Activated gamma-delta T cell treated with anti-CD3 and anti-CD28 coated beads, Interleukin-2, amount 50 U/mL, for 16 hours (primary cell): ENCODE results near the gene CCM2.
"Not testable (repeated sequence)": the region's sequence is repeated elsewhere in the genome, so short reads cannot be mapped to it uniquely, and the experiment has no call there.

ENCODE experiments used
- DNase-seq: peaks from one replicate; pipeline ENCODE4 v3.0.0-alpha.2; 2020; ENCODE audit warnings: low read depth

Gene CCM2

DNA sequence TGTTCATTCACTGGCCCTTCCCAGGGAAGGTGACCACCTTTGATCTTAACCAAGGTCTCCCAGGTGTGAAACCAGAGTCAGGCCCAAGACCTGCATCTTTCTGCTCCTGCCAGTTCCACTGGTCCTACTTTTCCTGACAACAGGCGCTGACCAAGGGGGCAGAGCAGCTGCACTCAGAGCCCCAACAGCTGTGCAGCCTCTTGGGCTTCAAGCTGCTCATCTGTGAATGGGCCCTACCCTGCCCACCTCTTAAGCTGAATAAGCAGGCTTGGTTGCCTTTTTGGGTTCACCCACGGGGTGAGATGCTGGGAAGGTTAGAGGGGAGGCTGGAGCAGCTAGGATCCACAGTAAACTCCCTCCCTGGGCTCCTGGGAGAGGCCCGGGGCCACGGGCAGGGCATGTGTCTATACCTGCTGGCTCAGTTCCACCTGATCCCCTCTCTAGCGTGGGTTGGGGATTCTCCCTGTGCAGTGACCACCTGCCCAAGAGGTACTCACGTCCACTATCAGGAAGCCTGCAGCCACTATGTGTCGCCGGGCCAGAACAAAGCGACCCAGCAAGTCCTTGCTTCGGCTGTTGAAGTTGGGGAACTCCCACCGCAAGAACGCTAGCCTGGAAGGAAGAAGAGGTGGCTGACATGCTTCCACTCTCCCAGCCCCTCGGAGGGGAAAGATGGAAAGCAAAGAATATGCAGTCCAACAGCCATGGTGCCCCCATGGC is 100.9 kb downstream of the CCM2 start:
- no peak for DNase-seq

- no peak for DNase-seq
Observed at GRCh38 chr7:45101748-45102147, 101.7 kb downstream of the CCM2 start.

GRCh38 chr7:45102785-45103712 is 103.0 kb downstream of the CCM2 start:
- DNase-seq, result no peak

GRCh38 chr7:45103958-45104843 is 104.2 kb downstream of the CCM2 start:
- DNase-seq, result no peak

DNA sequence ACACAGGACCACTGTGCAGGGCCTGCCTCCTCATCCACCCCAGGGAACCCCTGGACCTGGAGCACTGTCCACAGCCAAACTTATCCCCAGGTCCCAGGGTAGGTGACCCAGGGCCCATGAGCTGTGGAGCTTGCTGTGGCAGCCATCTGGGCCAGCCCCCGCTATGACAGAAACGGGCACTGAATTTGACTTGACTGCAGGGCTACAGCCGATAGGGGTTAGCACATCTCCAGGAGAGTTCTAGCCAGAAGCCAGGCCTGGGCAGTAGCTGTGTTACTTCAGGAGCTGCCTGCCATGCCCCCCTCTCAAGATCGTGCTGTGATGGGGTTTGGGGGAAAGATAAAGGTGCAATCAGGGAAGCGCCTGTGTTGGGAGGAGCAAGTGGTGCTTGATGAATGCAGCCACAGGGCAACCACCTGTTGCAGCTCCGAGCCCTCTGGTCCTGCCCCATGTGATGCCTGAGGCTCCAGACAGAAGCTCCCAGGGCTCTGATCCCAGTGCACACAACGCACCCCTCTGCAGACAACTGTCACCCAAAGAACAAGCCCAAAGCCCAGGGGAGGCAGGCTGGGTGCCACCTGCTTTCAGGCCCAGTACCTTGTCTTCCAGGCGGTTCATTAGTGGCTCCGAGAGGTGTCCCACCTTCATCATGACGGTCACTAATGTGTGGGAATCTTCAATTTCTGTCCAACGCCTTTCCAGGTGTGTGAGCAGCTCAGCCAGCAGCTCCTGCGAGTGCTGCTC is 105.0 kb downstream of the CCM2 start:
- DNase-seq, result no peak

DNA sequence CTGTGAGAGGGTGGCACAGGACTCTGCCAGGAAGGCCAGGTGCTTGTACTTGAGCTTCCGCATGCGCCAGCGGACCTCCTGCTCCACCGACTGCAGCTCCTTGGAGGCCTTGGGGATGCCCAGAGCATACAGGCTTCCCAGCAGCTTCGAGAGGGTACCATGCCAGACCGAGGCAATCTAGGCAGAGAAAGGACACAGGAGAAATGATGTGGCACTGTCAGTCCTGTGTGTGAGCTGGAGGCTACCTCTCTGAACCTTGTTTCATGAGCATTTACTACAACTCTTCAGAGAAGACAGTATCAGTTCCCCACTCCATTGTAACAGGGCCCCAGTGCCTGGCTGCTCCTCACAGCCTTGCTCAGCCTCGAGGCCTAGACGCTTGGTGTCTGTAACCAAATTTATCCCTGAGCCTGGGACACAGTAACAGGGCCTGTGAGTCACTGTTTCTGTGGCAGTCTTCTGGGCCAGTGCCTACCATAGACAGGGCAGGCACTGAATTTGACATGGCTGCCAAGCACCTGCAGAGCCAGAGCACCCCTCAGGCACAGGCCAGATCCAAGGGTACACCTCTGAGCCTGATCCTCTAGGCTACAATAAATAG is 105.7 kb downstream of the CCM2 start:
- no peak for DNase-seq

DNA sequence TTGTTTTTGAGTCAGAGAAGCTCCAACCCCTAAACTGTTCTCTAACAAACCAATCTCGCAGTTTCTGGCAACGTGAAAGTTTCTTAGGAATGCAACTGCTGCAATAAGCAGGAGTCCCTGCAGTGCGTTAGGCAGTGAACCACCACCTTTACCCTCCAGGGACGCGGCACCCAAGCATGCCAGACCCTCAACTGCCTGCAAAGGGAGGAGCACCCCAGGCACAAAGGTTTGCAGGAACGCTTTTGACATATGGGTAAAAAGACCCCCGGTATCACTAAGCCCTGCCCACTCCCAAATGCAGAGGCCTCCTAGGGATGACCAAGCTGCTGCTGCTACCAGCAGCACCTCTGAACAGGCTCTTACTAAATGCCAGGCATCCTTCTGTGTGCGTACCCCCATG is 106.8 kb downstream of the CCM2 start:
- DNase-seq, result no peak

DNA sequence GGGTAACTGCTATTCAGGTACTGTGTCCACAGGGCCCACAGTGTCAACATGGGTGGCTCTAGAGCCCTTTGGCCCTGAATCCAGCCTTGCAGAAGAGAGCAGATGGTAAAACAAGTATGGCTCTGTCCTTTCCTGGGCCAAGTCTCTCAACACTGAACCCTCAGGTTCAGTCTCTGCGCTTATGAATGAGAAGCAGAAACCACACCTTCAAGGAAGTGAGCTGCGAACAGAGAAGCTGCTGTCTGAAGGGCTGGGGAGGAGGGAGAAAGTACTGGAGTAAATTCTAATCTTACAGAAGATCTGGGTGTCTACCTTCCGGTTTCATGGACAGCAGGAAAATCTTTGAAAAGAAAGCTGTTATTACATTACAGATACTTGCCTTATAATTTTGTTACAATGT is 107.4 kb downstream of the CCM2 start:
- no peak for DNase-seq

DNA sequence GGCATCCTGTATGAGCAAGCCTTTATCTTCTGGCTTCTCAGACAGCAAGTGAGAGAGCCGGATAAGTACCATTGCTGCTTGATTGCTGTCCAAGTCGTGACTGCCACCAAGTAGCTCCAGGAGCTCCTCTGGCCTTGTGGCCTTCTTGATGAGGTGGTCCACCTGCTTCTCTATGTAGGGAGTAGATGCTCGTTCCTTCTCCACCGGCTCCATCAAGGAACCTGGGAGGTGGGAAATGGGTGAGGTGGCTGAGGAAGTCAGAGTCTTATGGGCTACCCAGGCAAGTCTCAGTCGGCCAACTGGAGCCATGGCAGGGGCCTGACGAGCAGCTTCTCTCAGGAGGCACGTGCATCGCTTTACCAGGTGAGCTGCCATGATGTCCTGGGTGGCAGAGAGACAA is 108.9 kb downstream of the CCM2 start:
- DNase-seq, result no peak

DNA sequence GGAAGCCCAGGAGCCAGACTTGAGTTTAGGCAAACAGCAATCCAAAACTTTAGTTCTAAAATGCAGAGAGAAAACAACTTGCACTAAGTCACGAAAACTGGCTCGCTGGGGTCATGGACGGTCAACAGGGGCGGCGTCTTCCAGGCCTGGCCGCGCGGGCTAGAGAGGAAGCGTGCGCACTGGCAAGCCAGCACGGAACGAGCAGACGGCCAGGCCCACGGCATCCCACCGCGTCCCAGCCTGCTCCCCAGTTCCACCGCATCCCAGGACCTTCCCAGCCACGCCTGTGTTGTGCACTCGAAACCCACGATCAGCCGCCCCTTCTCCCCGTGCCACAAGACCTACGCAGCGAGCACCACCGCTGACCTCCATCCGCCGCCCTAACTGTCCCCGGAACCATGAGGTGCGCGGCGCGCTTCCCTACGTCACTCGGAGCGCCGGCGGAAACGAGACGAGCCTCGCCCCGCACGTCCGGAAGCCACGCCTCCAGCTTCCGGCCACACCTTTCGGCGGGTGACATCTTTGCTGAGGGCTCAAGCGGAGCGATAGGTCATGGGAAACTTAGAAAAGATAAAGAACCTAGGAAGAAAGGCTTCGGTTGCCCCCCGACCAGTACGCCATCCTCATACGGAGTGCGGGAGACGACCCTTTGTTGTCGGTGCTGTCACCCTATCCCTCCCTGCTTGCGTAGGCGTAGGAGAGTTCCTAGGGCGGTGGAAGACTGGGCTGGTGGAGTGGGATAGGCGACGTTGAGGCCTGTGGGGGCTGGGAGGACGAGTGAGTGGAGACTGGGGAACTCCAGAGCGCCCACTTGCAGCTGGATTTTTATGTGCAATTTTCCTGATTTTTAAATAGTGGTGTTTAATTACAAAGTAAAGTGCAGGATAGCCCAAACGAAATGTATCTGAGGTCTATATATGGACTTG is 111.6 kb downstream of the CCM2 start, which contains the start of gene TBRG4:
TBRG4 (minus strand) TSS at position 400 of the 926 bp plus-strand sequence. CDS start 2,460 bp downstream, outside the sequence.
- DNase-seq, result peak; percentile 89

GRCh38 chr7:45112648-45113047 is 112.6 kb downstream of the CCM2 start:
- no peak for DNase-seq

- DNase-seq, result not testable (repeated sequence)
Observed at GRCh38 chr7:45114257-45114656, 114.3 kb downstream of the CCM2 start.

DNA sequence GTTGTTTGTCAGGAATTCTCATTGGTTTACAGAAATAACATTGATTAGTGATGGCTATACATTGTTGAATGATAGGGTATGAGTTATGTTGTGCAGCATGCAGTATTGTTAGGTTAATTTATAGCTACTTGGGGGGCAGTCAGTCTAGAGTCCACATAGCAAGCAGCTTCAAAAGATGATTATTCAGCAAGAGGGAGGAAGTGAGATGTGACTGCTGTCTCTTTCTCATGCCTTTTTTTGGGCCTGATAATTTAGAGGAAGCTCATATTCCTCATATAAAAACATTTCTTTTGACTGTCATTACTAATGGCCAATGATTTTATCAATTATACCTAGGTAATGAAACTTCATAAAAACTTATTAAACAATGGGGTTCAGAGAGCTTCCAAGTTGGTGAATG is 114.9 kb downstream of the CCM2 start:
- no peak for DNase-seq

DNA sequence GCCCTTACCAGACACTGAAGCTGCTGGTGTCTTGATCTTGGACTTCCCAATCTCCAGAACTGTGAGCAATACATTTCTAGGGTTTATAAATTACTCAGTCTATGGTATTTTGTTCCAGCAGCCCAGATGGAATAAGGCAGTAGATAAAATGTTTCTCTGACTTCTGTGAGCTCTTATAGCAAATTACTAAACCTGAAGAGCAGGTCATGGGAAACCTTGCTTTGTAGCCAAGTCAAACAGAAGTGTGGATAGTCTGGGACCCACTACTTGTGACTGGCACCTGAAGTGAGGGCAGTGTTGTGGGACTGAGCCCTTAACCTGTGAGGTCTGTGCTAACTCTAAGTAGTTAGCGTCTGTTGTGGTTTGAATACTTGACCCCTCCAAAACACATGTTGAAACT is 116.0 kb downstream of the CCM2 start:
- no peak for DNase-seq

DNA sequence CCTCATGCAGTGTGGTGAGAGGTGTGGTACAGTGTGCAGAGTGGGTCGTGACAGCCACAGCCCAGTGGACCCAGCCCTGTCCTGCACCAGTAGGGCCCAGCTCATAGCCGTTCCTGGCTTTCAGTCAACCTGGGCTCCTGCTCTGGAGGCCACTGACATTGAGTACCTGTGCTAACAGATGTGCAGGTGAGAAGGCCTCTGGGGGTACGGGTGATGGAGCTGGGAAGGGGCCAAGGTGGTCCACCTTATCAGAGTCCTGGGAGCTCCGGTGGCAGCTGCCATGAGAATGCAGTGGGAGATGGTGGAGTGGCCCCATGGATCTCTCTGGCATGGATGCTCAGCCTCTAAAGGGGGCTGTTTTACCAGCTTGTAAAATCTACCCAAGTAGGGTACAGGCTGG is 117.6 kb downstream of the CCM2 start:
- no peak for DNase-seq

GRCh38 chr7:45118292-45118691 is 118.3 kb downstream of the CCM2 start:
- DNase-seq, result no peak

GRCh38 chr7:45118889-45119331 is 118.9 kb downstream of the CCM2 start:
- no peak for DNase-seq

DNA sequence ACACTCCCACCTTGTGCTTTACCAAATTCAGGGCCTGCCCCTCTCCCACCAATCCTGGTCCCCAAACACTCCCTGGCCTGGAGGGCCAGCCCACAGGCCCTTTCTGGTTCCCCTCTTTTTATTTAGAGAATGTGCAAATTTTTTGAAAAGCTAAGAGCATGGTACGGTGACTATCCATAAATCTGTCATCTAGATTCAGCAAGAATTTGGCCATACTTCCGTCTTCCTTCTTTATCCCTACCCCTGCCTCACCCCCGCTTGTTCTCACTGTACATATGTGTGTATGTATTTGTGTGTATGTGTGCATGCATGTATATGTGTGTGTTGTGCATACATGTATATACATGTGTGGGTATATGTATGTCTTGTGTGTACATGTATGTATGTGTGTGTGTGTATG is 119.5 kb downstream of the CCM2 start:
- no peak for DNase-seq

DNA sequence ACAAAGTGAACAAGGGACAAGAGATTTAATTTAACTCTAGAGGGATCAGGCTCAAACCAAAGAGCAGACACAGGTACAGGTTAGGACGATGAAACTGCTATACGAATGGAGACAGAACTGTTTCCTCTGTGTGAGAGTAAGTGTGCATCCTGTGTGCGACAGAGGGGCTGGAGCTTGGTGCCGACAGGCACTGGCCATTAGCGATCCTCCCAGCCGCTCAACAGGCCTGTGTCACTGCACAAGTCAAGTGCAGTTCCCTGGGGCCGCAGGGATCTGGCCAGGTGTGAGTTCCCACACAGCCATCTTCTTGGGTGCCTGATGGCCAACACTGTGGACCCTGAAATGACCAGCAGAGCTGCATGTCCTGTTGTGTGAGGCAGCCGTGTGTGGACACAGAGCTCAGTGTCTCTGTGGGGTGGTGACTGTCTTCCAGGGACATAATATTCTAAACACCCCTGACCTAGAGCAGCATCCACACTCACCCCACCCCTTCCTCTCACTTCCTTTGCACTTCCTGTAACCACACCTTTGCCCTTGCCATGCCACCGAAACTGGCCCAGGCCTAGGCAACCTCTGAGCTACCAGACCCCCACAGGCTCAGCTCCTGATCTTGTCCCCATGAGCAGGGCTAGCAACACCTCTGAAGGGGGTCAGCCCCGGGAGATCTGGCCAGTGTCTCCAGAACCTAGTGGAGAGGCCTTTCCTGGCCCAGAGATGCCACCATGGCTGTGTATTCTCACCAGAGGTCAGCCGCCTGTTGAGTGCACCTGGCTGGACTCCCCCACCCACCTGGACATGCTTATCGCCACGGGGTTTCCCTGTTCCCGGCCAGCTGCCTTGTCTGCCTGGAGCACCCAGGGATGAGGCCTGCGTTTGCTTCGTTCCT is 123.2 kb downstream of the CCM2 start:
- DNase-seq, result no peak
